Fibroblast of lung (primary cell): ENCODE data around the gene TRIM3. TPM values are rescaled to one million over a fixed set of nuclear protein-coding genes. Genes with fewer than 3 reads are reported as not detected.

Source experiments
- DNase-seq, 2 donors: peaks; one replicate each; pipeline versions ENCODE4 v3.0.0 to v3.0.0-alpha.2; 2010; ENCODE audit warnings: low read depth in 2 of 2
- H2AFZ ChIP-seq: 2 replicates; pipeline ENCODE4 v1.5.1; 2012; ENCODE audit warnings: low read length, control low read depth, inconsistent platforms
- H3K27ac ChIP-seq: 2 replicates; pipeline ENCODE4 v1.5.1; 2011; ENCODE audit warnings: low read length, control low read depth; ENCODE audit not compliant: insufficient read depth
- H3K27me3 ChIP-seq: 2 replicates; pipeline ENCODE4 v1.5.1; 2011; ENCODE audit warnings: mild to moderate bottlenecking, low read length; ENCODE audit not compliant: control insufficient read depth, insufficient read depth
- H3K36me3 ChIP-seq: 2 replicates; pipeline ENCODE4 v1.5.1; 2011; ENCODE audit warnings: low read length; ENCODE audit not compliant: control insufficient read depth, insufficient read depth
- H3K4me1 ChIP-seq: 2 replicates; pipeline ENCODE4 v1.5.1; 2011; ENCODE audit warnings: low read length; ENCODE audit not compliant: control insufficient read depth, insufficient read depth; ENCODE audit errors: extremely low read depth
- H3K4me2 ChIP-seq: 2 replicates; pipeline ENCODE4 v1.5.1; 2011; ENCODE audit warnings: low read length, control low read depth; ENCODE audit not compliant: insufficient read depth; ENCODE audit errors: extremely low read depth
- H3K4me3 ChIP-seq, 4 experiments: fragments of 200-600 bp in 1 of 4; sonication (generic) in 1 of 4; replicated peaks in 1 of 4; 2 replicates each; pipeline ENCODE4 v1.5.1; 2011 to 2016; ENCODE audit warnings: low read length in 4 of 4, low read depth in 3 of 4, mild to moderate bottlenecking in 3 of 4, control low read depth in 2 of 4, inconsistent platforms in 1 of 4, mixed read lengths in 1 of 4; ENCODE audit not compliant: insufficient read depth in 1 of 4; ENCODE audit errors: control extremely low read depth in 1 of 4
- H3K79me2 ChIP-seq: 2 replicates; pipeline ENCODE4 v1.5.1; 2012; ENCODE audit warnings: mild to moderate bottlenecking, low read length, inconsistent platforms; ENCODE audit not compliant: control insufficient read depth, insufficient read depth
- H3K9ac ChIP-seq: 2 replicates; pipeline ENCODE4 v1.5.1; 2011; ENCODE audit warnings: mild to moderate bottlenecking, low read length, control low read depth; ENCODE audit not compliant: insufficient read depth
- H3K9me3 ChIP-seq: 2 replicates; pipeline ENCODE4 v1.5.1; 2012; ENCODE audit warnings: low read depth, low read length; ENCODE audit not compliant: control insufficient read depth, insufficient read depth
- H4K20me1 ChIP-seq: 2 replicates; pipeline ENCODE4 v1.5.1; 2011; ENCODE audit warnings: low read length; ENCODE audit not compliant: control insufficient read depth, insufficient read depth; ENCODE audit errors: extremely low read depth
- EZH2 ChIP-seq: IDR thresholded peaks from 2 replicates; pipeline ENCODE4 v1.5.1; 2012; ENCODE audit warnings: low read length, control low read depth, mild to moderate bottlenecking; ENCODE audit errors: missing control alignments
- polyA plus RNA-seq, 2 donors: library from polyadenylated mRNA; depleted of rRNA in 1 of 2; stranded (reverse) in 1 of 2; unstranded in 1 of 2; fragments of >200 nt; gene quantifications; 2 replicates each; pipeline ENCODE4 v1.2.1, GENCODE V29; 2011 to 2012; ENCODE audit warnings: missing spikeins in 1 of 2
- total RNA-seq: library from RNA; depleted of rRNA; stranded (reverse); fragments of >200 nt; gene quantifications from 2 replicates; pipeline ENCODE4 v1.2.1, GENCODE V29; 2014
- TF ChIP-seq, protein P1 (sequence below), 2 donors: IDR thresholded peaks in 1 of 2; conservative IDR thresholded peaks in 1 of 2; 1 replicate in 1 of 2; 2 replicates in 1 of 2; pipeline ENCODE4 v1.5.1; 2011 to 2012; ENCODE audit warnings: low read length in 2 of 2, control low read depth in 1 of 2, inconsistent platforms in 1 of 2, low read depth in 1 of 2, mild to moderate bottlenecking in 1 of 2

The TRIM3 gene
- total and polyA plus RNA-seq, 2 donors (not counting 1 experiment from before 2014, with no cell fraction given) = 11.4 to 29.7 TPM

DNA sequence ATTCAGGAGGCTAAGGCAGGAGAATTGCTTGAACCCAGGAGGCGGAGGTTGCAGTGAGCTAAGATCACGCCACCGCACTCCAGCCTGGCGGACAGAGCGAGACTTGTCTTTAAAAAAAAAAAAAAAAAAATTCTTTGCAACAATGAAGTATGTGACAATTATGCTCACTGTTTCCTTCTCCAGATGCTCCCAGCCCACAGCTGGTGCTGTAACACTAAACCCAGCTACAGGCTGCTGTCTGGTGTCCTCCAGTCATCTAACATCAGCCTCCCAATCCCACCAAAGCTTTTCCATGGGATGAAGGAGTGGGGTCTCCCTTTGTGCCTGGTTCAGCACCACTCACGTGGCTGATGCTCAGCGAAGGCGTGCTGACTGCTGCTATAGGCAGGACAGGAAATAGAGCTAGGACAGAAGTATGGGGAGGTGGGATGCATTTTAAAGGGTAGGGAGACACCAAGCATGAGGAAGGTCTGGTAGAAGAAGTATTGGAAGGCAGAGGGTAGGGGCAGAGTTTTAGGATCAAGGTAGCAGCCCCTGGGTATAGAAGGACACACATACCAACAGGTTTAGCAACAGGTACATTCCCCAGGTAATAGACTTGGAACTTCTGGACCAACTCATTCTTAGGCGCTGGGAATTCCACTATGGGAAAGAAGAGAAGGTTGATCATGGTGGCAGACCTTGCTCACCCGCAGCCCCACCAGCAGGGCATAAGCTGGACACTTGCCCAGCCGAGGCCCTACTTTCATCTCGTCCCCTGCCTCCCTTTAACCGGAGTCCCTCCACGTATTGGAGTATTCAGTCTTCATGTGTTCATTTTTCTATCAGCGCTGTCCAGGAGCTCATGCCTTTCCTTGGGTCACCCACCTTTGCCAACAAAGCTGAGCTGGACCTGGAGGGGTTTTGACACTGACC, 73.1 kb downstream of the TRIM3 start:
- TF ChIP-seq, protein P1, sequence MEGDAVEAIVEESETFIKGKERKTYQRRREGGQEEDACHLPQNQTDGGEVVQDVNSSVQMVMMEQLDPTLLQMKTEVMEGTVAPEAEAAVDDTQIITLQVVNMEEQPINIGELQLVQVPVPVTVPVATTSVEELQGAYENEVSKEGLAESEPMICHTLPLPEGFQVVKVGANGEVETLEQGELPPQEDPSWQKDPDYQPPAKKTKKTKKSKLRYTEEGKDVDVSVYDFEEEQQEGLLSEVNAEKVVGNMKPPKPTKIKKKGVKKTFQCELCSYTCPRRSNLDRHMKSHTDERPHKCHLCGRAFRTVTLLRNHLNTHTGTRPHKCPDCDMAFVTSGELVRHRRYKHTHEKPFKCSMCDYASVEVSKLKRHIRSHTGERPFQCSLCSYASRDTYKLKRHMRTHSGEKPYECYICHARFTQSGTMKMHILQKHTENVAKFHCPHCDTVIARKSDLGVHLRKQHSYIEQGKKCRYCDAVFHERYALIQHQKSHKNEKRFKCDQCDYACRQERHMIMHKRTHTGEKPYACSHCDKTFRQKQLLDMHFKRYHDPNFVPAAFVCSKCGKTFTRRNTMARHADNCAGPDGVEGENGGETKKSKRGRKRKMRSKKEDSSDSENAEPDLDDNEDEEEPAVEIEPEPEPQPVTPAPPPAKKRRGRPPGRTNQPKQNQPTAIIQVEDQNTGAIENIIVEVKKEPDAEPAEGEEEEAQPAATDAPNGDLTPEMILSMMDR (conservative IDR thresholded peaks at IDR 0.05 in 1 of 2, IDR thresholded peaks at IDR 0.05 in 1 of 2; ENCODE audit: low read depth in 1 of 2, low read length in 2 of 2) = no peak
- TF ChIP-seq EZH2 = no peak
- Histone ChIP-seq H4K20me1 (no peaks in the 10 kb centered on the region), H3K4me1 (peaks cover 9% of the 10 kb centered on the region), H3K36me3 (peaks cover 10% of the 10 kb centered on the region), H3K9ac (no peak overlapping the region), H3K9me3 (no peaks in the 10 kb centered on the region), H3K4me3 (no peak overlapping the region), H3K27ac (no peak overlapping the region), H3K79me2 (no peaks in the 10 kb centered on the region), H3K27me3 (no peaks in the 10 kb centered on the region), H3K4me2 (no peak overlapping the region), H2AFZ (no peak overlapping the region)
- DNase-seq = no peak

Other genes starting within 250 kb of the TRIM3 start
- gene FHIP1B, start 239.3 kb downstream of the TRIM3 start, total RNA-seq = 6.9 and 15.4 TPM in 2 replicates
- gene FHIP1B, start 239.3 kb downstream of the TRIM3 start, polyA plus RNA-seq = 9.2 and 10.3 TPM in 2 replicates
- 0.17 TPM in 1 of 2 replicates, not detected in the other for gene CNGA4, start 234.9 kb downstream of the TRIM3 start, total RNA-seq
- 0.06 TPM in 1 of 2 replicates, not detected in the other for gene CNGA4, start 234.9 kb downstream of the TRIM3 start, polyA plus RNA-seq
- gene CCKBR, start 214.1 kb downstream of the TRIM3 start, total RNA-seq = not detected in 2 replicates
- gene CCKBR, start 214.1 kb downstream of the TRIM3 start, polyA plus RNA-seq = not detected in 2 replicates
- 87.9 and 92.5 TPM in 2 replicates for gene CAVIN3, start 153.4 kb downstream of the TRIM3 start, total RNA-seq
- gene CAVIN3, start 153.4 kb downstream of the TRIM3 start, polyA plus RNA-seq = 50.9 and 81.0 TPM in 2 replicates
- 33.9 and 52.2 TPM in 2 replicates for gene SMPD1, start 83.5 kb downstream of the TRIM3 start, total RNA-seq
- gene SMPD1, start 83.5 kb downstream of the TRIM3 start, polyA plus RNA-seq = 74.9 and 97.9 TPM in 2 replicates
- 56.2 and 73.7 TPM in 2 replicates for gene APBB1, start 54.8 kb downstream of the TRIM3 start, total RNA-seq
- gene APBB1, start 54.8 kb downstream of the TRIM3 start, polyA plus RNA-seq = 33.5 and 39.1 TPM in 2 replicates
- gene HPX, start 33.0 kb downstream of the TRIM3 start, total RNA-seq = 0.26 and 0.83 TPM in 2 replicates
- gene HPX, start 33.0 kb downstream of the TRIM3 start, polyA plus RNA-seq = 0.18 and 0.28 TPM in 2 replicates
- gene ARFIP2, start 7.4 kb upstream of the TRIM3 start, total RNA-seq = 34.9 and 47.6 TPM in 2 replicates
- gene ARFIP2, start 7.4 kb upstream of the TRIM3 start, polyA plus RNA-seq = 72.4 and 75.5 TPM in 2 replicates
- 38.5 and 47.4 TPM in 2 replicates for gene TIMM10B, start 7.6 kb upstream of the TRIM3 start, total RNA-seq
- 33.6 and 40.9 TPM in 2 replicates for gene TIMM10B, start 7.6 kb upstream of the TRIM3 start, polyA plus RNA-seq
- 7.2 and 14.7 TPM in 2 replicates for gene DNHD1, start 23.3 kb upstream of the TRIM3 start, total RNA-seq
- gene DNHD1, start 23.3 kb upstream of the TRIM3 start, polyA plus RNA-seq = 2.2 and 2.6 TPM in 2 replicates
- gene RRP8, start 129.7 kb upstream of the TRIM3 start, total RNA-seq = 9.2 and 12.1 TPM in 2 replicates
- gene RRP8, start 129.7 kb upstream of the TRIM3 start, polyA plus RNA-seq = 12.6 and 13.2 TPM in 2 replicates
- gene ILK, start 129.8 kb upstream of the TRIM3 start, total RNA-seq = 136 and 176 TPM in 2 replicates
- 420 and 461 TPM in 2 replicates for gene ILK, start 129.8 kb upstream of the TRIM3 start, polyA plus RNA-seq
- gene TAF10, start 138.3 kb upstream of the TRIM3 start, total RNA-seq = 61.9 and 77.8 TPM in 2 replicates
- 142 and 176 TPM in 2 replicates for gene TAF10, start 138.3 kb upstream of the TRIM3 start, polyA plus RNA-seq
- gene TPP1, start 145.5 kb upstream of the TRIM3 start, total RNA-seq = 93.7 and 127 TPM in 2 replicates
- gene TPP1, start 145.5 kb upstream of the TRIM3 start, polyA plus RNA-seq = 136 and 195 TPM in 2 replicates
- 11.0 and 23.9 TPM in 2 replicates for gene DCHS1, start 181.9 kb upstream of the TRIM3 start, total RNA-seq
- 0.92 and 5.0 TPM in 2 replicates for gene DCHS1, start 181.9 kb upstream of the TRIM3 start, polyA plus RNA-seq
- gene MRPL17, start 209.4 kb upstream of the TRIM3 start, total RNA-seq = 44.9 and 53.2 TPM in 2 replicates
- gene MRPL17, start 209.4 kb upstream of the TRIM3 start, polyA plus RNA-seq = 44.4 and 73.0 TPM in 2 replicates